H7 (cell line): ENCODE results near the gene FAM111A. TPM values are rescaled to one million over a fixed set of nuclear protein-coding genes. Genes with fewer than 3 reads are reported as not detected.

Source experiments
- DNase-seq: peaks from one replicate; pipeline ENCODE4 v3.0.0; 2012
- H3K27me3 ChIP-seq: 2 replicates; pipeline ENCODE4 v1.6.0; 2011; ENCODE audit warnings: mild to moderate bottlenecking, low read length; ENCODE audit not compliant: control insufficient read depth, insufficient read depth
- H3K36me3 ChIP-seq: replicated peaks from 2 replicates; pipeline ENCODE4 v1.5.1; 2011; ENCODE audit warnings: low read length; ENCODE audit not compliant: control insufficient read depth, insufficient read depth
- H3K4me3 ChIP-seq: 2 replicates; pipeline ENCODE4 v1.5.1; 2011; ENCODE audit warnings: low read depth, mild to moderate bottlenecking, control low read depth, low read length, moderate library complexity; ENCODE audit not compliant: insufficient read depth
- total RNA-seq: library from RNA; depleted of rRNA; stranded (reverse); fragments of >200 nt; shearing (Covaris generic); gene quantifications from 2 replicates; pipeline ENCODE4 v1.2.3, GENCODE V29; 2014

FAM111A gene
- total RNA-seq, 1 experiment from 2014 or later = 11.0 TPM

- no peaks in the 10 kb centered on the region for H3K36me3 ChIP-seq
- H3K27me3 ChIP-seq = no peaks in the 10 kb centered on the region; the same call in 1 of the 2 replicates
- H3K4me3 ChIP-seq = no peak overlapping the region
- DNase-seq = no peak
Observed at GRCh38 chr11:59157433-59157832, 14.8 kb downstream of the FAM111A start.

GRCh38 chr11:59158206-59159068, 15.8 kb downstream of the FAM111A start:
- Histone ChIP-seq H3K36me3 (no peaks in the 10 kb centered on the region), H3K27me3 (no peaks in the 10 kb centered on the region; the same call in 1 of the 2 replicates), H3K4me3 (no peak overlapping the region)
- peak; percentile 72 for DNase-seq

- no peak overlapping the region for H3K4me3 ChIP-seq
- no peaks in the 10 kb centered on the region for H3K36me3 ChIP-seq
- no peaks in the 10 kb centered on the region; the same call in 1 of the 2 replicates for H3K27me3 ChIP-seq
- no peak for DNase-seq
Observed at GRCh38 chr11:59164028-59164427, 21.4 kb downstream of the FAM111A start.

- peak; percentile 92 for DNase-seq
- Histone ChIP-seq H3K27me3 (peaks cover 5% of the 10 kb centered on the region), H3K4me3 (peak within 1 kb of the TSS; percentile 74), H3K36me3 (no peaks in the 10 kb centered on the region)
Observed at GRCh38 chr11:59171508-59172322, 29.1 kb downstream of the FAM111A start, which contains the start of gene DTX4. DTX4 (plus strand) TSS chr11:59172132; CDS start chr11:59172596, 464 bp downstream.

GRCh38 chr11:59172345-59173079, 29.9 kb downstream of the FAM111A start:
- peaks cover 5% of the 10 kb centered on the region for H3K27me3 ChIP-seq
- peak; percentile 70 for DNase-seq

GRCh38 chr11:59173080-59173963, 30.7 kb downstream of the FAM111A start:
- no peaks in the 10 kb centered on the region for H3K36me3 ChIP-seq
- DNase-seq = peak; percentile 73
- peak overlapping the region; percentile 74 for H3K4me3 ChIP-seq
- peaks cover 5% of the 10 kb centered on the region for H3K27me3 ChIP-seq

More at GRCh38 chr11:59172345-59173079, 29.9 kb downstream of the FAM111A start:
- H3K36me3 ChIP-seq = no peaks in the 10 kb centered on the region
- H3K4me3 ChIP-seq = peak overlapping the region; percentile 74

GRCh38 chr11:59173964-59174663, 31.5 kb downstream of the FAM111A start:
- H3K27me3 ChIP-seq = peaks cover 5% of the 10 kb centered on the region
- no peaks in the 10 kb centered on the region for H3K36me3 ChIP-seq
- H3K4me3 ChIP-seq = peak overlapping the region; percentile 74
- DNase-seq = peak; percentile 82

GRCh38 chr11:59174664-59175033, 32.0 kb downstream of the FAM111A start:
- H3K4me3 ChIP-seq = no peak overlapping the region
- H3K36me3 ChIP-seq = no peaks in the 10 kb centered on the region
- H3K27me3 ChIP-seq = peaks cover 5% of the 10 kb centered on the region
- DNase-seq = no peak

GRCh38 chr11:59175091-59175501, 32.4 kb downstream of the FAM111A start:
- peaks cover 5% of the 10 kb centered on the region for H3K27me3 ChIP-seq
- no peak for DNase-seq
- H3K4me3 ChIP-seq = no peak overlapping the region
- H3K36me3 ChIP-seq = no peaks in the 10 kb centered on the region

- Histone ChIP-seq H3K36me3 (no peaks in the 10 kb centered on the region), H3K4me3 (no peak overlapping the region), H3K27me3 (peaks cover 5% of the 10 kb centered on the region)
- no peak for DNase-seq
Observed at GRCh38 chr11:59176330-59176729, 33.7 kb downstream of the FAM111A start.

- no peak for DNase-seq
- Histone ChIP-seq H3K4me3 (no peak overlapping the region), H3K36me3 (peaks cover 1% of the 10 kb centered on the region; the same call in 1 of the 2 replicates), H3K27me3 (no peaks in the 10 kb centered on the region)
Observed at GRCh38 chr11:59178402-59178801, 35.7 kb downstream of the FAM111A start.

GRCh38 chr11:59179121-59179520, 36.5 kb downstream of the FAM111A start:
- Histone ChIP-seq H3K36me3 (peaks cover 1% of the 10 kb centered on the region; the same call in 1 of the 2 replicates), H3K27me3 (no peaks in the 10 kb centered on the region), H3K4me3 (no peak overlapping the region)
- DNase-seq = no peak
